SK-N-MC (cell line): ENCODE measurements around the gene DNMBP.

Source experiments
- DNase-seq: peaks from one replicate; pipeline ENCODE4 v3.0.0-alpha.2; 2011; ENCODE audit warnings: low read depth, low spot score
- H3K27ac ChIP-seq: fragments of 200-600 bp; sonication (generic); 2 replicates; pipeline ENCODE4 v1.5.1; 2016; ENCODE audit warnings: mixed run types
- H3K36me3 ChIP-seq: fragments of 200-600 bp; sonication (generic); 2 replicates; pipeline ENCODE4 v1.6.1; 2017; ENCODE audit warnings: antibody characterized with exemption, low read length, mixed read lengths; ENCODE audit not compliant: insufficient read depth
- H3K4me3 ChIP-seq: fragments of 200-600 bp; sonication (generic); 2 replicates; pipeline ENCODE4 v1.5.1; 2016
- H3K9ac ChIP-seq: fragments of 200-600 bp; sonication (generic); 2 replicates; pipeline ENCODE4 v1.8.0; 2017; ENCODE audit warnings: mixed run types, mixed read lengths; ENCODE audit not compliant: insufficient read length
- H3K9me3 ChIP-seq: fragments of 200-600 bp; sonication (generic); 2 replicates; pipeline ENCODE4 v1.6.1; 2017; ENCODE audit warnings: low read depth, mild to moderate bottlenecking, antibody characterized with exemption, low read length, moderate library complexity, mixed read lengths
- EZH2 ChIP-seq: fragments of 200-600 bp; sonication (generic); IDR thresholded peaks from one replicate; pipeline ENCODE4 v1.6.1; 2017; ENCODE audit warnings: antibody characterized with exemption
- FOXP2 ChIP-seq: optimal IDR thresholded peaks from 2 replicates; pipeline ENCODE3; 2011; ENCODE audit warnings: mild to moderate bottlenecking, moderate library complexity; ENCODE audit not compliant: insufficient read depth; ENCODE audit errors: extremely low read length, control extremely low read depth
- POLR2AphosphoS5 ChIP-seq: IDR thresholded peaks from 2 replicates; pipeline ENCODE4 v1.6.1; 2012; ENCODE audit warnings: mild to moderate bottlenecking, low read depth, low read length, borderline replicate concordance

DNMBP gene

GRCh38 chr10:99836711-99837110, 173.0 kb downstream of the DNMBP start:
- Histone ChIP-seq H3K4me3 (no peak overlapping the region), H3K36me3 (no peaks in the 10 kb centered on the region), H3K9me3 (no peaks in the 10 kb centered on the region), H3K27ac (no peak overlapping the region), H3K9ac (no peak overlapping the region)
- no peak for DNase-seq
- TF ChIP-seq FOXP2 (no peak), POLR2AphosphoS5 (no peak), EZH2 (no peak)

GRCh38 chr10:99835947-99836346, 173.8 kb downstream of the DNMBP start:
- H3K9me3 ChIP-seq = no peaks in the 10 kb centered on the region
- DNase-seq = no peak
- no peak overlapping the region for H3K4me3 ChIP-seq
- no peaks in the 10 kb centered on the region for H3K36me3 ChIP-seq
- TF ChIP-seq EZH2 (no peak), FOXP2 (no peak), POLR2AphosphoS5 (no peak)
- no peak overlapping the region for H3K27ac ChIP-seq
- H3K9ac ChIP-seq = no peak overlapping the region

- Histone ChIP-seq H3K4me3 (no peak overlapping the region), H3K36me3 (no peaks in the 10 kb centered on the region), H3K27ac (no peak overlapping the region), H3K9me3 (no peaks in the 10 kb centered on the region), H3K9ac (no peak overlapping the region)
- DNase-seq = no peak
- TF ChIP-seq FOXP2 (no peak), EZH2 (no peak), POLR2AphosphoS5 (no peak)
Measured at GRCh38 chr10:99834410-99834809, 175.3 kb downstream of the DNMBP start.

- no peak overlapping the region for H3K4me3 ChIP-seq
- TF ChIP-seq FOXP2 (no peak), EZH2 (no peak), POLR2AphosphoS5 (no peak)
- no peak for DNase-seq
- no peak overlapping the region for H3K27ac ChIP-seq
- H3K9ac ChIP-seq = no peak overlapping the region
- no peaks in the 10 kb centered on the region for H3K36me3 ChIP-seq
- H3K9me3 ChIP-seq = no peaks in the 10 kb centered on the region
Measured at GRCh38 chr10:99832439-99832838, 177.3 kb downstream of the DNMBP start.

- H3K9ac ChIP-seq = no peak overlapping the region
- H3K27ac ChIP-seq = no peak overlapping the region
- DNase-seq = no peak
- no peaks in the 10 kb centered on the region for H3K9me3 ChIP-seq
- H3K4me3 ChIP-seq = no peak overlapping the region
- no peaks in the 10 kb centered on the region for H3K36me3 ChIP-seq
- no peak for TF ChIP-seq FOXP2
- TF ChIP-seq EZH2 = no peak
- TF ChIP-seq POLR2AphosphoS5 = no peak
Measured at GRCh38 chr10:99828464-99828863, 181.3 kb downstream of the DNMBP start.

GRCh38 chr10:99827936-99828335, 181.8 kb downstream of the DNMBP start:
- TF ChIP-seq EZH2 (no peak), FOXP2 (no peak)
- H3K4me3 ChIP-seq = no peak overlapping the region
- no peak overlapping the region for H3K27ac ChIP-seq
- H3K9me3 ChIP-seq = no peaks in the 10 kb centered on the region
- H3K9ac ChIP-seq = no peak overlapping the region
- no peak for DNase-seq
- no peaks in the 10 kb centered on the region for H3K36me3 ChIP-seq
